Pericardium fibroblast (primary cell): ENCODE data around the gene OR2F2. TPM values are rescaled to one million over a fixed set of nuclear protein-coding genes. Genes with fewer than 3 reads are reported as not detected.

Experiments
- total RNA-seq: library from RNA; depleted of rRNA; stranded (reverse); fragments of >200 nt; gene quantifications from 2 replicates; pipeline ENCODE4 v1.2.3, GENCODE V29; 2015

OR2F2 gene, protein sequence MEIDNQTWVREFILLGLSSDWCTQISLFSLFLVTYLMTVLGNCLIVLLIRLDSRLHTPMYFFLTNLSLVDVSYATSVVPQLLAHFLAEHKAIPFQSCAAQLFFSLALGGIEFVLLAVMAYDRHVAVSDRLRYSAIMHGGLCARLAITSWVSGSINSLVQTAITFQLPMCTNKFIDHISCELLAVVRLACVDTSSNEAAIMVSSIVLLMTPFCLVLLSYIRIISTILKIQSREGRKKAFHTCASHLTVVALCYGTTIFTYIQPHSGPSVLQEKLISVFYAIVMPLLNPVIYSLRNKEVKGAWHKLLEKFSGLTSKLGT
- not detected in 2 replicates for total RNA-seq

DNA sequence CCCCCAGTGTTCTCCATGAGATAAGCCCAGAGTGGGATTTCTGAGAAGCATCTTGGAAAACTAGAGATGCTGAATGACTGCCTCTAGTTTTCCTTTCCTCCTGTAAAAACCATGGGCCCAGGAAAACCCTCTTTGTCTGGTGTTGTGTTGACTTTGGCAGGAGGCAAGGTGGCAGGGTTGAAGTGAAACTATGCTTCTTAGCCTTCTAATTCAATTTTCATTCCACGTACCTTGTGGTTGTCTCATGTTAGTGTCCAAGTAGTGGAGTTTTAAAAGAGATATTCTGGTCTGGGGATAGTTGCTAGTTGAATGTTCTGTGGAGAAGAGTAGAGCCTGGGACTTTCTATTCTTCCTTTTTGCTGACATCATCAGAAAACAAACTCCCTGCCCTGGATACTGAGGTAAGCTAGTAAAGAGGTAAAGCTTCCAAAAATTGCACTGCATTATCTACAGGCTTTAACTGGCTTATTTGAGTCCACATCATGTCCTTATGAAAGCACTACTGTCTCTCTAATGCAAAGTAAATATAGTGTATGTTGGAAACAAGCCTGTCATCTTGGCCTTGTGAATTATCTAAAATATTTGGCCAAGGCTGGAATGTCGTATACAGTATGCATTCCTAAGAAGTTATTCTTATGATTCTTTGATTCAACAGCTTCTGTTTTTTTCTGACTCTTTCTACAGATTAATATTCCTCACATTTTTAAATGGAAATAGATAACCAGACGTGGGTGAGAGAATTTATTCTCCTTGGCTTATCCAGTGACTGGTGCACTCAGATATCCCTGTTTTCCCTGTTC, at the start of gene OR2F2:
Gene OR2F2, plus strand, starts transcription at position 708 of the 800 bp plus-strand sequence. Its CDS starts 0 bp downstream, at position 708.

DNA sequence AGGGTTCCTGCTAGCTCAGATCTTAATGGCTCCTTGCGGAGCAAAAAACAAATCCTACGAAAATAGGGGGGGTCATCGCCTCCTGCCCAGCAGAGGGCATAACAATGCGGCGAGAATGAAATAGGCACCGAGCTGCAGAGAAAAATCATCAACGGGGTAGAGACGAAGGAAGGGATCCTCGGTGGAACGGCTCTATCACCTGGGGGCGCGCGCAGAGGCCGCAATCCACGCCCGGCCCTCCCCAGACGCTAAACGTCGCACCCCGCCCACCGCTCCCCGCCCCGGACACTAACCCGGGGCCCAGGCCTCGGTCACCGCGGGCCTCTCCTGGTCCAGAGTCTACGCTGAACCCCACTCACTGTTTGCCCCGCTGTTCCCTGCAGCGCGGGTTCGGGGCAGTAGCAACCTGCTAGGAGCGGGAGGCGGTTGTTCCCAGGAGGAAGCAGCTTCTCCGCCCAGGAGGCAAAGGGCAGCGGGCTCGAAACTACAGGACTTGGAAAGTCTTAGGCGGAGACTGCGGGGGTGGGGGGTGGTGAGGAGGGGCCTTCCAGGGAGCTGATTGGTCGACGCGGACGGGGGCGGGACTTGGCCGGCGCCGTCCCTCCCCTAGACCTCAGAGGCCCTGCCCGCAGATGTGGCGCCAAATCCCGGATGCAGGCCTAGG, 33.2 kb upstream of the OR2F2 start, which contains the start of gene TCAF1:
Gene TCAF1, minus strand, starts transcription at position 509 of the 664 bp plus-strand sequence. CDS start 25,568 bp downstream, outside the sequence.

DNA sequence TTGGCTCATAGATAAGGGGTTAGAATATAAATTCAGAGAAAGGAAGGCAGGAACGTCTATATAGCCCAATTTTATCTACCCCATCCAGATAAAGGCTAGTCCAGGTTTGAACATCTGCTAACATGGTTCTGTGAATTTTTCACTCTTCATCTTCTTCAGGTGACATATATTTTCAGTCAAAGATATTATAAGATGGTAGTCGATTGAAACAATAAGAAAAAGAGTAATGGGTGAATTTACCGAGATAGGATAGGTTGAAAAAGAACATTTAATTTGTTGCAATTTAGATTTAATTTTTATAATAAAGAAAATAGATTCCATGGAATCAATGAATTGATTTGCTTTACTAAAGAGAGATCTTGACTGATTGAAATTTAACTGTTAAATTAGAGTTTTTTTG, 19.5 kb downstream of the OR2F2 start, which contains the start of gene OR2F1:
Gene OR2F1, plus strand, starts transcription at position 301 of the 400 bp plus-strand sequence. CDS start 5,127 bp downstream, outside the sequence.

Other genes with a start within 250 kb of the OR2F2 start
- gene CTAGE6, start 177.5 kb upstream of the OR2F2 start, total RNA-seq = 0.94 TPM in 1 of 2 replicates, not detected in the other
- gene TCAF1, start 33.1 kb upstream of the OR2F2 start, total RNA-seq = 67.3 and 67.8 TPM in 2 replicates
- gene OR2F1, start 19.6 kb downstream of the OR2F2 start, total RNA-seq = 0.12 TPM in 1 of 2 replicates, not detected in the other
- not detected in 2 replicates for gene OR6B1, start 65.1 kb downstream of the OR2F2 start, total RNA-seq
- not detected in 2 replicates for gene OR2A5, start 113.7 kb downstream of the OR2F2 start, total RNA-seq
- not detected in 2 replicates for gene OR2A25, start 134.6 kb downstream of the OR2F2 start, total RNA-seq
- gene OR2A12, start 151.0 kb downstream of the OR2F2 start, total RNA-seq = not detected in 2 replicates
- gene OR2A2, start 174.3 kb downstream of the OR2F2 start, total RNA-seq = not detected in 2 replicates
- not detected in 2 replicates for gene OR2A14, start 187.9 kb downstream of the OR2F2 start, total RNA-seq
- gene CTAGE4, start 248.2 kb downstream of the OR2F2 start, total RNA-seq = 0.09 and 0.82 TPM in 2 replicates